ENCODE results near the gene TADA3. TPM values are rescaled to one million over a fixed set of nuclear protein-coding genes. Genes with fewer than 3 reads are reported as not detected.

Gene TADA3
- total RNA-seq, 3 donors from 2014 or later = 66.1 to 73.4 (median 70.1) TPM

- no peak for DNase-seq (ENCODE audit: low spot score in 2 of 2)
- Histone ChIP-seq H3K4me3 (no peak overlapping the region), H3K27me3 (no peaks in the 10 kb centered on the region), H3K36me3 (peaks cover 7% of the 10 kb centered on the region), H3K27ac (no peak overlapping the region), H3K9me3 (no peaks in the 10 kb centered on the region), H3K4me1 (no peaks in the 10 kb centered on the region)
- no peak for TF ChIP-seq POLR2A (IDR thresholded peaks at IDR 0.05)
- no peak for TF ChIP-seq POLR2AphosphoS5 (IDR thresholded peaks at IDR 0.05)
- no peak for TF ChIP-seq CTCF (IDR thresholded peaks at IDR 0.05)
- intact Hi-C loops (cut with DNase I; ENCODE audit: low total_unique reads) = no loop called here
Measured at GRCh38 chr3:9806688-9807589, 14.7 kb upstream of the TADA3 start.

- no peak for DNase-seq (ENCODE audit: low spot score in 2 of 2)
- Histone ChIP-seq H3K9me3 (no peaks in the 10 kb centered on the region), H3K27ac (no peak overlapping the region), H3K4me3 (no peak overlapping the region), H3K27me3 (no peaks in the 10 kb centered on the region), H3K36me3 (peaks cover 12% of the 10 kb centered on the region), H3K4me1 (no peaks in the 10 kb centered on the region)
- no peak for TF ChIP-seq POLR2A (IDR thresholded peaks at IDR 0.05)
- no peak for TF ChIP-seq CTCF (IDR thresholded peaks at IDR 0.05)
- intact Hi-C loops (cut with DNase I; ENCODE audit: low total_unique reads) = no loop called here
Measured at GRCh38 chr3:9806137-9806536, 13.9 kb upstream of the TADA3 start.

GRCh38 chr3:9804996-9805395, 12.7 kb upstream of the TADA3 start:
- H3K9me3 ChIP-seq = no peaks in the 10 kb centered on the region
- H3K27me3 ChIP-seq = no peaks in the 10 kb centered on the region
- no peak overlapping the region for H3K4me3 ChIP-seq
- DNase-seq (ENCODE audit: low spot score in 2 of 2) = no peak
- no peaks in the 10 kb centered on the region for H3K4me1 ChIP-seq
- intact Hi-C loops (cut with DNase I; ENCODE audit: low total_unique reads) = no loop called here
- H3K36me3 ChIP-seq = peaks cover 13% of the 10 kb centered on the region
- TF ChIP-seq CTCF (IDR thresholded peaks at IDR 0.05) (no peak), POLR2A (IDR thresholded peaks at IDR 0.05) (no peak), POLR2AphosphoS5 (IDR thresholded peaks at IDR 0.05) (no peak)
- no peak overlapping the region for H3K27ac ChIP-seq

- Histone ChIP-seq H3K27me3 (no peaks in the 10 kb centered on the region), H3K36me3 (peaks cover 14% of the 10 kb centered on the region), H3K4me3 (no peak overlapping the region), H3K9me3 (no peaks in the 10 kb centered on the region), H3K4me1 (no peaks in the 10 kb centered on the region), H3K27ac (no peak overlapping the region)
- TF ChIP-seq POLR2AphosphoS5 (IDR thresholded peaks at IDR 0.05) (no peak), CTCF (IDR thresholded peaks at IDR 0.05) (no peak), POLR2A (IDR thresholded peaks at IDR 0.05) (no peak)
- intact Hi-C loops (cut with DNase I; ENCODE audit: low total_unique reads) = no loop called here
- no peak for DNase-seq (ENCODE audit: low spot score in 2 of 2)
Measured at GRCh38 chr3:9803494-9803893, 11.2 kb upstream of the TADA3 start.

- intact Hi-C loops (cut with DNase I; ENCODE audit: low total_unique reads) = no loop called here
- Histone ChIP-seq H3K27ac (no peak overlapping the region), H3K27me3 (no peaks in the 10 kb centered on the region), H3K4me3 (no peak overlapping the region), H3K4me1 (no peaks in the 10 kb centered on the region), H3K9me3 (no peaks in the 10 kb centered on the region), H3K36me3 (peaks cover 18% of the 10 kb centered on the region)
- TF ChIP-seq POLR2A (IDR thresholded peaks at IDR 0.05) = no peak
- TF ChIP-seq CTCF (IDR thresholded peaks at IDR 0.05) = no peak
- TF ChIP-seq POLR2AphosphoS5 (IDR thresholded peaks at IDR 0.05) = no peak
- DNase-seq (ENCODE audit: low spot score in 2 of 2) = no peak
Measured at GRCh38 chr3:9800529-9800928, 8.3 kb upstream of the TADA3 start.

Measured in breast epithelium (tissue), 4 donors.